ENCODE results near the gene TIMP1.
"Not testable (repeated sequence)": the region's sequence is repeated elsewhere in the genome, so short reads cannot be mapped to it uniquely, and the experiment has no call there.

The TIMP1 gene

GRCh38 chrX:47574076-47574546 lies 8.1 kb upstream of the TIMP1 start:
- no peak for DNase-seq

GRCh38 chrX:47574547-47575301 lies 7.5 kb upstream of the TIMP1 start:
- DNase-seq, result no peak

GRCh38 chrX:47576021-47576898 lies 6.0 kb upstream of the TIMP1 start:
- no peak for DNase-seq

- DNase-seq, result no peak
Measured at GRCh38 chrX:47577424-47577823, 4.8 kb upstream of the TIMP1 start.

GRCh38 chrX:47577901-47578300 lies 4.3 kb upstream of the TIMP1 start:
- no peak for DNase-seq

GRCh38 chrX:47578692-47579091 lies 3.5 kb upstream of the TIMP1 start:
- DNase-seq, result no peak

GRCh38 chrX:47579537-47579936 lies 2.7 kb upstream of the TIMP1 start:
- DNase-seq, result no peak

GRCh38 chrX:47583240-47583861 lies 1.1 kb downstream of the TIMP1 start:
- no peak for DNase-seq

GRCh38 chrX:47584714-47585113 lies 2.5 kb downstream of the TIMP1 start:
- no peak for DNase-seq

- no peak for DNase-seq
Measured at GRCh38 chrX:47585273-47585672, 3.0 kb downstream of the TIMP1 start.

GRCh38 chrX:47586043-47586787 lies 4.0 kb downstream of the TIMP1 start:
- no peak for DNase-seq

GRCh38 chrX:47587091-47587891 lies 5.1 kb downstream of the TIMP1 start:
- no peak for DNase-seq

- DNase-seq, result no peak
Measured at GRCh38 chrX:47587906-47588735, 5.9 kb downstream of the TIMP1 start.

GRCh38 chrX:47590984-47591383 lies 8.7 kb downstream of the TIMP1 start:
- DNase-seq, result no peak

- no peak for DNase-seq
Measured at GRCh38 chrX:47593522-47593921, 11.3 kb downstream of the TIMP1 start.

GRCh38 chrX:47595716-47596251 lies 13.5 kb downstream of the TIMP1 start:
- DNase-seq, result peak in 2 of 6 experiments; percentile 10 to 16

- no peak for DNase-seq
Measured at GRCh38 chrX:47596256-47596655, 14.0 kb downstream of the TIMP1 start.

- DNase-seq, result no peak
Measured at GRCh38 chrX:47597222-47597621, 15.0 kb downstream of the TIMP1 start.

GRCh38 chrX:47603125-47603524 lies 20.9 kb downstream of the TIMP1 start:
- DNase-seq, result not testable (repeated sequence)

GRCh38 chrX:47605024-47605423 lies 22.8 kb downstream of the TIMP1 start:
- DNase-seq, result no peak

- DNase-seq, result no peak
Measured at GRCh38 chrX:47607091-47607490, 24.9 kb downstream of the TIMP1 start.

All from stimulated activated naive CD4-positive, alpha-beta T cell (primary cell).